ENCODE results near the gene CALHM2.

DNA sequence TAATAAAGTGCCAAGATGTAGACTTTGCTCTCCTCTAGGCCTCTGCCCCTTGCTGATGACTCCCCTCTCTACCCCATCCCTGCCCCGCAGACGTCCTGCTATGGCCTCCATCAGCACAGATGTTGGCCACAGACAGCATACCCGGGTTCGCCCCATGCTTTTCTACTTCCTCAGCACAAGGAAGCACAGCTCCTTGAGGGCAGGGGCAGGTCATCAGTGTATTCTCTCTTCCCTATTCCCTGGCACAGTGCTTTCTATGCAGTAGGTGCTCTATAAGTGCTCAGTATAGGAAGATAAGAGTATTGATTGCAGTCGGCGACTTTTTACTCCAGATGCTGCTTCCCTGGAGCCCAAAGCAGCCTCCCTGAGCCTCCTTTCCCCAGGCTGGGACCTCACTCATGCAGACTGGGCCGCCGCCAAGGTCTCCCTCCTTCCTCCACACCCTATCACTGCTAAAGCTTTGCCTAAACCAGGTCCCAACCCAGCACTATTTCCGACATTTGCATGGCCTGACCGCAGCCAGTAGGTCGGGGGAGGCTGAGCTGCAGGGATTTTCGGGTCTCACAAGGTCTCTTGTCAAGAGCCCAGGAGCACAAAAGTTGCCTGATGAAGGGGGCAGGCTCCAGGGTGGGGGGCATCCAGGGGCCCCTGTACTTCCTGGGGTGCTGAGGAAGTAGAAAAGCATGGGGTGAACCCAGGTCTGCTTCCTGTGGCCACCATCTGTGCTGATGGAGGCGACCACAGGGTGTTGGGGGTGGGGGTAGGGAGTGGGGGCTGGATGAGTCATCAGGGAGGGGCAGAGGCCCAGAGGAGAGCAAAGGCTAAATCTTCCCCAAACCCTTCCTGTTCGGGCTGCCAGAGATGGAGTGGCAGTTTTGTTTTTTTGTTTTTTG, 18.8 kb upstream of the CALHM2 start:
- TF ChIP-seq EZH2 (IDR thresholded peaks at IDR 0.05; ENCODE audit: low read length, missing control alignments), result no peak
- TF ChIP-seq, protein P1, sequence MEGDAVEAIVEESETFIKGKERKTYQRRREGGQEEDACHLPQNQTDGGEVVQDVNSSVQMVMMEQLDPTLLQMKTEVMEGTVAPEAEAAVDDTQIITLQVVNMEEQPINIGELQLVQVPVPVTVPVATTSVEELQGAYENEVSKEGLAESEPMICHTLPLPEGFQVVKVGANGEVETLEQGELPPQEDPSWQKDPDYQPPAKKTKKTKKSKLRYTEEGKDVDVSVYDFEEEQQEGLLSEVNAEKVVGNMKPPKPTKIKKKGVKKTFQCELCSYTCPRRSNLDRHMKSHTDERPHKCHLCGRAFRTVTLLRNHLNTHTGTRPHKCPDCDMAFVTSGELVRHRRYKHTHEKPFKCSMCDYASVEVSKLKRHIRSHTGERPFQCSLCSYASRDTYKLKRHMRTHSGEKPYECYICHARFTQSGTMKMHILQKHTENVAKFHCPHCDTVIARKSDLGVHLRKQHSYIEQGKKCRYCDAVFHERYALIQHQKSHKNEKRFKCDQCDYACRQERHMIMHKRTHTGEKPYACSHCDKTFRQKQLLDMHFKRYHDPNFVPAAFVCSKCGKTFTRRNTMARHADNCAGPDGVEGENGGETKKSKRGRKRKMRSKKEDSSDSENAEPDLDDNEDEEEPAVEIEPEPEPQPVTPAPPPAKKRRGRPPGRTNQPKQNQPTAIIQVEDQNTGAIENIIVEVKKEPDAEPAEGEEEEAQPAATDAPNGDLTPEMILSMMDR (conservative IDR thresholded peaks at IDR 0.05 in 1 of 2, IDR thresholded peaks at IDR 0.05 in 1 of 2; ENCODE audit: low read depth in 1 of 2, low read length in 2 of 2), result no peak

All from fibroblast of lung (primary cell).